Stimulated activated CD4-positive, alpha-beta T cell treated with anti-CD3 and anti-CD28 coated beads, Interleukin-15, amount 100 ng/mL, for 1 hour (primary cell): ENCODE results near the gene SYK.

Experiments used
- DNase-seq, 2 donors: peaks; one replicate each; pipeline ENCODE4 v3.0.0-alpha.2; 2020; ENCODE audit warnings: low read depth in 1 of 2, low spot score in 1 of 2

SYK gene

GRCh38 chr9:90940280-90940679 lies 138.7 kb downstream of the SYK start:
- DNase-seq, result no peak

DNA sequence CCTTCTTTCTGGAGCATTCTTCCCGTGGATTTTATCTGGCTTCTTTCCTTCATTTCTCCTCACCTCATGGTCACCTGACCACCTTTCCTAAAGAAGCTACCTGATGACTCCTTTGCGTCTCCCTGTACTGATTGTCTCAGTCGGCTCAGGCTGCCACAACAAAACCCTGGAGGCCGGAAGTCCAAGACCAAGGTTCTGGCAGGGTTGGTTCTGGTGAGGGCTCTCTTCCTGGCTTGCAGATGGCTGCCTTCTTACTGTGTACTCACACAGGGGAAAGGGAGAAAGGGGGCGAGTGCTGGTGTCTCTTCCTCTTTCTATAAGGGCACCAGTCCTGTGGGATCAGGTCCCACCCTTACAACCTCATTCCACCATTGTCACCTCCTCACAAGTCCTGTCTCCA lies 140.0 kb downstream of the SYK start:
- no peak for DNase-seq

GRCh38 chr9:90942555-90942954 lies 140.9 kb downstream of the SYK start:
- DNase-seq, result no peak

DNA sequence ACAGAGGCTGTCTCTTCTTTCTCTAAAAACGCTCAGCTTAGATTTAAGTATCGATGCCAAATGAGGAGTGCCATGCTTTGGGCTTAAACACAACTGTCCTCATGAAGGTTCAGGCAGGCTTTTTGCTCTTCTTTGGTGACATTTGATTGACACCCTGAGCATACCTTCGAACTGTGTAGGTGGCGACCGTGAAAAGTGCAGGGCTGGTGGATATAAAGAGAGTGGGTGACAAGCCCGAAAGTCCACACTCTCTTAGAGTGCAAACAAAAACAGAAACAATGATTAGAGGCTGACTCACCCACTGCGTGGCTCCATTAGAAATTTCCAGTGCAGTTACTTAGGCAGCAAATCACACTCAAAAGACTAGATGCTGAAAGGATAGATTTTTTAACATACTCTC lies 141.7 kb downstream of the SYK start:
- DNase-seq, result no peak

GRCh38 chr9:90945336-90945735 lies 143.7 kb downstream of the SYK start:
- no peak for DNase-seq

DNA sequence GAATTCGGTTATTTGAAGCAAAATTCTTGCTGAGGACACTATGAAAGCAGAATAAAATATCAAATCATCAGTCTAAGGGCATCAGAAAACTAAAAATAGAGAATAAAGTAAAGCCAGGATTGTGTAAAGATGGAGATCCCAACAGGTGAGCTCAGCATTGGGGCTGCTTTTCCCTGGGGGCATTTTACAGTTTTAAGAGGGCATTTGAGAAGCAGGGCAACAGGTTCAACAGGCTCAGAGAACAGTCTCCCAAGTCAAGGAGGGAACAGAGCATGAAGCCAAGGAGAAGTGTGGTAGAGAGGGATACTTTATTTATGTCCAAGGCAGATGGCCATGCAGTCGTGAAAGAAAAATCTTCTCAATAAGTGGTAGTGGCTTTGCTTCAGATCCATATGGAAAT lies 145.4 kb downstream of the SYK start:
- DNase-seq, result no peak
